Kidney capillary endothelial cell (primary cell): ENCODE results near the gene PSMA2.

Source experiments
- DNase-seq: peaks from one replicate; pipeline ENCODE4 v3.0.0-alpha.2; 2018; ENCODE audit warnings: low spot score

The PSMA2 gene

DNA sequence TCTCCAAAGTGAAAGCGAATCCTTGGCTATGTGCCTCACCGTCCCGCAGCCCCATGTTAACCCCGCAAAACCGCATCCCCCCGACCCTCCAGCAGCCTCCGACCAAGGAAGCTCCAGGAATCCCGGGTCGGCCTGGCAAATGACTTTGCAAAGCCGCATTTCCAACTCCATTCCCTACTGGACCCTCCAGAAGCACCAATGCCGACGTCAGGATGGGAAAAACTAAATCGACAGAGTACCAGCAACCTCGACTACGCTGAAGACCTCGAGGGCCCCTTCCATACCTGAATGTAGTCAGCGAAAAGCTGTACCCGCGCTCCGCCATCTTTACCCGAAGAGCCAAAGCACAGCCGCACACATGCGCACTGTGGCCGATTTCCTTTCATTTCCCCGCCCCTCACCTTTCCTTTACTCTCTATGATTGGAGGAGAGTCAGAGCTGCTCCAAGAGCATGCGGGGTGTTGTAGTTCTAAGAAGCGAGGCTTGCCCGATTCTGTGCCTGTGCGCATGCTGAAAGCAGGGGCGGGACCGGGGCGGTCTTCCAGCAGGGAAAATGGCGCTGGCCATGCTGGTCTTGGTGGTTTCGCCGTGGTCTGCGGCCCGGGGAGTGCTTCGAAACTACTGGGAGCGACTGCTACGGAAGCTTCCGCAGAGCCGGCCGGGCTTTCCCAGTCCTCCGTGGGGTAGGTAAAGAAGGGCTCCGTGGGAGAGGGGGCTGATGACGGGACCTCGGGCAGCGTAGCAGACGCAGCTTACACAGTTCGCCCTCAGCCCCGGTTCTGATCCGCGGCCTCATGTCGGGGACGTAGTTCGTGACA is at the start of gene PSMA2, which contains the start of gene MRPL32:
Gene PSMA2, minus strand, starts transcription at position 341 of the 818 bp plus-strand sequence. Its CDS starts 16 bp downstream, at position 325.
Gene MRPL32, plus strand, starts transcription at position 543 of the 818 bp plus-strand sequence. Its CDS starts 11 bp downstream, at position 554.
- peak; percentile 98 for DNase-seq

DNA sequence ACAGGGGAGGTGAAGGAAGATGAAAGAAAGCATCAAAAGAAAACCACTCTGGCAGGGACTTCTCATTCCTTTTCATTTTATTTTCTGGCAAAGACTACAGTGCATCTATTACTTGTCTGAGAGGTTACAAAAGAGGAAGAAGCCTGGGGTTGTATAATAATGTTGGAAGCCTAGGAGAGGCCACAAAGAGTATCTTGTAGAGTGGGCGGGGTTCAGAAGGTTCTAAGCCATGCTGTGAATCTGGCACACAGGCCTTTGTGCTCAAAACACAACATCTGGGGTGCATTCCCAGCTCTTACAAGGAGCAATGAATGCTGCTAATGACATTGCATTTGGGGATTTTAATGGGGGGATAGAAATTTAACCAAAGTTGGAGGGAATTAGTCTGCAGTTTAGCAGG is 49.6 kb upstream of the PSMA2 start:
- no peak for DNase-seq

DNA sequence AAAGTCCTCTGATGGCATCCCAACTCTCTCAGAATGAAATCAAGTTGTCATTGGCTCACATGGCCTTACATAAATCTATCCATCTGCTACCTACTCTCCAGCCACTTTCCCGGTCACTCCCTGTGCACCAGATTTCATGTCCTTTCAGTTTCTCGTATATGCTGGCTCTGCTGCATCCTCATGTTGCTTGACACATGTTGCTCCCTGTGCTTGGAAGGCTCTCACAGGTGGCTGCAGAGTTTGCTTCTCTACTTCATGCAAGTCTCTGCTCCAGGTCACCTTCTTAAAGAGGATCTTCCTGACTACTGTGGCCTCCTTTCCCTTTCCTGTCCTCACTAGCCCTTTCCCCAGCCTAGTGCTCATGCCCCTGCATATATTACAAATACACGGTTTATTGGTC is 48.5 kb upstream of the PSMA2 start:
- no peak for DNase-seq

DNA sequence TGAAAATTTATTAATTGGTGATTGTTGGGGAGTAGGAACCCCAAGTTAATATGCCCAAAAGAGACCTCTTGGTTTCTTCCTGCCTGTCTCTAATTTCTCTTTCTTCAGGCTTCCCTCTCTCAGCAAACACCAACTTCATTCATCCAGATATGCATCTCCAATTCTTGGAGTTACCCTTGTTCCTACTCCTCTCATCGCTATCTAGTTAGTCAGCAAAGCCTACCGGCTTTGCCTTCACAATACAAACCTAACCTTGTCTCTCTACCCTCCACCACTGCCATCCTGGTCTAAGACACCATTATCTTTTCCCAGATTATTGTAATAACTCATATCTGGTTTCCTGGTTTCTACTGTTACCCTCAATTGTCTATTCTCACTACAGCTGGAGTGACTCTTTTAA is 48.1 kb upstream of the PSMA2 start:
- no peak for DNase-seq

DNA sequence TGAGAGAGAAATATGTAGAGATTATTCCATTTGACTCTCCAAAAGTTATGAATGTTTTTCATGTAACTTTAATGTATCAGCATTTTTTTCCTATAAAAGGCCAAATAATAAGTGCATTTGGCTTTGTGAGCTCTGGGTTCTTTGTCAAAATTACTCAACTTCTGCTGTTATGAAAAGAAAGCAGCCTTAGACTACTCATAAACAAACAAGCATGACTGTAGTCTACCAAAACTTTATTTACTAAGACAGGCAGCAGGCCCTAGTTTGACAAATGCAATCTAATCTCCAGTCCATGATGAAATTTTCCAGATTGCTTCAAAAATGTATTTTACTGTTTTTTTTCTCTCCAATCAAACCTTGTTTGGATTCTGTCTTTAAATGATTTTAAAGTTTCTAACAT is 46.5 kb upstream of the PSMA2 start:
- no peak for DNase-seq

DNA sequence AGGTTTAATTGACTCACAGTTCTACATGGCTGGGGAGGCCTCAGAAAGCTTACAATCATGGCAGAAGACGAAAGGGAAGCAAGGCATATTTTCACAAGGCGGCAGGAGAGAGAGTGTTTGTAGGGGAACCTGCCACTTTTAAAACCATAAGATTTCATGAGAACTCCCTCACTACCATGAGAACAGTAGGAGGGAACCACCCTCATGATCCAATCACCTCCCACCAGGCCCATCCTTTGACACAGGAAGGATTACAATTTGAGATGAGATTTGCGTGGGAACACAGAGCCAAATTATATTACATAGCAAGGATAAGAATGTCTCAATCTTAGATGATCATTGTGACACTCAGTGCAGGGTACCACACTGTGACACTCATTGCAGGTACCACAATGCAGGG is 44.4 kb upstream of the PSMA2 start:
- no peak for DNase-seq

DNA sequence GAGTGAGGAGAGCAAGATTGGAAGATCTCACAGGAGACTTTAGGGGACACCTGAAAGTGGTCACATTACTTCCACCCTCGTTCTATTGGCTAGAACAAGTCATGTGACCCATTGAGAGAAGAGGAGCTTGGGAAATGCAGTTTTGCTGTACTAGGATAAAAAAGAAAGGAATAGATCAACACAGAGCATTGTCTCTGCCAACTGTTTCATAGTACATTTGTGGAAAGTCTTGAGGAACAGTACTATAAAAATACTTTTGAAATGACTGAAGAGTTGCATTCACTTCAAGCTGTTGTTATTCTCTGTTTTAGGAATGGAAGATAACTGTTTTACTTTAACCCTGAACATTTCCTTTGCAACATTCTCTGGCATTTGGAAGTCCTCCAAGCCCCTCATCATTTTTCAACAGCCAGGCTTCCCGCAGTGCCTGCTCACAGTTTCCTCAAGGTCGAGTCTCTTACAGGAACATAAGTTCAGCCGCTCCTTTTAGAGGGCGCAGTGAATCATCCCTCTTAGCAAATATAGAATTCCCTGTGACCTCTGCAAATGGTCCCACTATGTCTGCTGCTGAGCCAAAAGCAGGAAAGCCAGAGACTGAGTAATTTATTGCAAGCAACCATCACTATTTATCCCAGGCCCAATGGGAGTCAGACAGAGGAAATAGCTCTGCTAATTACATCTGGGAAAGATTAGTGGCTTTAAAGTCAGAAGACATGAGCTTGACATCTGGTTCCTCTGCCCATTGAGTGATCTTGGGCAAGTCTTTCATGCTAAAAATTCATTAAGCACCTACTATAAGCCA is 40.9 kb upstream of the PSMA2 start:
- peak; percentile 95 for DNase-seq

DNA sequence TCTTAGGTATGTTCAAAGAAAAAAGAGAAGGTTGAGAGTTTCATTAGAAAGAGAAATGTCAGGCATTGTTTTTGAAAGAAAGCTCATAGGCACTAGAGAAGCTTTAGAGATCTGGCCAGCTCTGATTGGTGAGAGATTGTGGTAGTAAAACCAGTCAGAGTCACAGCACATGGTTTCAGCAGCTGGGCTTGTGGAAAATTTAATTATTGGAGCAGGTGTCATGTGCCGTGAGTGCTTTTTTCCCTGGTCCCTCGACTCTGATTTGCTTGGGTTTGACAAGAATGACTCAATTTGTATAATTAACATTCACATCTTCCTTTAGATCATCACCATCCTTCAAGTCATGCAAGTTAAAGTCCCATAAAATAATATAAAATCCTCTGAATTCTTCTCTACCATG is 35.4 kb upstream of the PSMA2 start:
- DNase-seq = no peak

DNA sequence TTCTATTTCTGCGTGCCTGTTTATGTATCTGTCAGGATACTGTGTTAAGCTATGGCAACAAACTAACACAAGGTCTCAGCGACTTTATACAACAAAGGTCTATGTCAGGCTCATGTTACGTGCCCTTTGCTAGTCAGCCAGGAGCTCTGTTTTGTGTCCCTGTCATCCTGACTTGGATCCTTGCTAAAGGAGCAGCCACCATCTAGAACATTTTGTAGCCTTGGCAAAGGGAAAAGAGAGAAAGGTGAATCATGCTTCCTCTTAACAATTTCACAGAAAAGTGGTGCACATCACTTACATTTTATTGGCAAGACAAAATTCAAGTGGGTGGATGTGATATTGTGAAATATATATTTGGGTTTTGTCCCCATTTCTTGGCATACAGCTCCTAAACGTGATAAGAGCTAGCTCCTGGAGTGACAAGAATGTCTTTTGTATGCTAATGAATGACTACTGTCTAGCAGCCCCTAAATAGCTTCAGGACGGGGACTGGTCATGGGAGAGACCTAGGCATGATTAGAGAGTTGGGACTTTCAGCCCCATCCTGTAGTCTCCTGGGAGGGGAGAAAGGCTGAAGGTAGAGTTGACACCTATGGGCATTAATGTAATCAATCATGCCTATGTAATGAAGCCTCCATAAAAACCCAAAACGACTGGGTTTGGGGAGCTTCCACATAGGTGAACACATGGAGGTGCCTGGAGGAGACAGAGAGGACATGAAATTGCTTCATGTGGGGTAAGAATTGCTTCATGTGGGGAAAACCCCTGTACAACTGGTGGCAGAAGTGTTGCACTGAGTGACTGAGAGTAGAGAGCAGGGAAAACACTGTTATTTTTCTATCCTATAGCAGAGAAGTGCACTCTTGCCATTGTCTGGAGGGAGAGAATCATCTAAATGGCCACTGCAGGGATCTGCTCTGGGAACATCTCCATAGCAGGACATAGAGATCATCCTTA is 33.2 kb upstream of the PSMA2 start:
- no peak for DNase-seq

DNA sequence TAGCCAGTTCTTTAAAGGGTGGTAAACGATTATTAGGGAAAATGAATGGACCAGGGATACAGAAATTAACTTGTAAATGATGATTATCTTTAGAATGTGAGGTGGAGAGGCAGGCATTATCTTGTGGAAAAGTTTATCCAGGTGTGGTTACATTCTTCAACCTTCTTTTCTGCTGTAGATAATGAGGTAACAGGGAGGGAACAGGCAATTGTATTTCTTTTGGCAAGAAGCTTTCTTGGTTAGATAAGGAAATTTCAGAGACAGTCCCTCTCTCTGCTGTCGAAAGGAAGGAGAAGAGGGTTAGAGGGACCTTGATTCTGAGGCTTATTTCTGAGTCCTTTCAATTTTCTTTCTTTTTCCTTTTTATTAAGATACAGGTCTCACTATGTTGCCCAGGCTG is 32.3 kb upstream of the PSMA2 start:
- no peak for DNase-seq

DNA sequence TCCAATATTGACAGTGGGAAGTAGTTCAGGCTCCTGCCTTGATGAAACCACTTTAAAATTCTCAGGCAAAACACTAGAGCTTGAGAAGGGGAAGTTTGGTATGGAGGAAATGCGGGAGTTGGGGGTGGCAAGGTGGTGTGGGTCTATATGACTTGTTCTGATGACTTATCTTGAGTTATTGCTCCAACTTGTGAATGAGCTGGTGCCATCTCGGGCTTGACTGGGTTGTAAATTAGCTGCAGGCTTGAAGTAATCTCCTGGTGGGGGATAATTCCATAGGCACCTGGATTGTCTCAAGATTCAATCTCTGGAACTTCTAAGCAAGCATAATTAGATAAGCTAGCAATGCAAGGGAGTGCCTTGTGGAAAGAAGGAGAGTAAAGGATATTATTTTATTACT is 29.2 kb upstream of the PSMA2 start:
- DNase-seq = no peak

DNA sequence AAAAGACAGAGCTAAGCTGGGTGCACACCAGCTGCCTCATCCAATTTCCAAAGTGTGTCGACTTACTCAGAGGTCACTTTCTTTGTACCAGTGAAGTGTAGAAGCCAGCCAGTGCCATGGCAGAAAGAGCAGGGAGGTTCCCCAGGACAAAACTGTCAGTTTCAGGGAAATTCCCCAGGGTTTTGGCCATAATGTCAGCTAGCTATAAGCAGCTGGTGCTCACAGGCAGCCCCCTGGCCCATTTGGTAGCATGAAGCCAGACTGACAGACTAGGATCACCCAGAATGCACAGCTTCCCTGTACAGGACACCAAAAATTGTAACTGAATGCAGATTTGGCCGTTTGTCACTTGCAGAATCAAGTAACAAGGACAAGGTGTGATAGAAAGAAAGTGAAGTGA is 28.8 kb upstream of the PSMA2 start:
- no peak for DNase-seq

DNA sequence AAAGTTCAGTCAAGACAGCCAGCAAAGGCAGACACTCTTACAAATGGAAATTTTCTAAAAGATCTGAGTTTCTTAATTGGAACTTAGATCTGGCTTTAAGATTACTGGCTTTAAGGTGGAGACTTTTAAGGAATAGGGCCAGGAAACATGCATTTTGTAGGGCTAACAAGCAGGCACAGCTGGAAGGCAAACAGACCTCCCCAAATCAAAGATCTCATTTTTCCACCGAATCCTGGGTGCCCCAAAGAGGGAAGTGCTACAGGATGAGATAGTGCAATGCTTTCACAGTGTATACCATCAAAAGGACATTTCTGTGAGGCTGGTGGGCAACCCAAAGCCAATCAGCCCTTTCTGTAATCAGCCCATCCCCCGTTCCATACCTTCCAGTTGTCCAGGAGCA is 27.6 kb upstream of the PSMA2 start:
- no peak for DNase-seq

DNA sequence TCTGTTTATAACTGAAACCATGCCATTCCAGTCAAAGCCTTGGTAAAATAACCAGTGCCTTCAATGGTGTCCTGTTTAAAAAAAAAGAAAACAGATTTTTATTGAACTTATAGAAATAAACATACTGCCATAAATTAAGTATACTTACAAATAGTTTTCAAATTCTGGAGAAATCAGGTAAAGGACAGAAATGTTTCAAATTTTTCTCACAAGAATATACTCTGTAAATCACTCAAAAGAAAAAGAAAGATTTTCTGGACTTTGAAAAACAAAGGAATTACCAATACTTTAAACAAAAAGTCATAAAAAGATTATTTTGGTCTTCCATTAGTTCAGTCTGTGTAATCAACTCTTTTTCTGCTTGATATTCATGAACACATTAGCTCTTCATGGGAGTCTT is 24.1 kb upstream of the PSMA2 start:
- DNase-seq = no peak

DNA sequence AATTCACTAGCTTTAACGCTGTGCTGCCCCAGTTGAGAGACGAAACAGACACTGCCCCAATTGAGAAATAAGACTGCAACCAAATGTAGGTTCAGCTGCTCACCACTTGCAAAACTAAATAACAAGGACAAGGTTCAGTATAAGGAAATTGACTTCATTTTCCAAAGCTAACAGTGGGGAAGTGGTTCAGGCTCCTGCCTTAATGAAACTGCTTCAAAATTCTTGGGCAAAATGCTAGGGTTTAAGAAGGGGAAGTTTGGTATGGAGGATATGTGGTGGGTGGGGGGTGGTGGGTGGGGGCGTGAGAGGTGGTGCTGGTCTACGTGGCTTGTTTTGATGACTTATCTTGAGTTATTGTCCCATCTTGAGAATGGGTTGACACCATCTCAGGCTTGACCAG is 22.0 kb upstream of the PSMA2 start:
- no peak for DNase-seq

DNA sequence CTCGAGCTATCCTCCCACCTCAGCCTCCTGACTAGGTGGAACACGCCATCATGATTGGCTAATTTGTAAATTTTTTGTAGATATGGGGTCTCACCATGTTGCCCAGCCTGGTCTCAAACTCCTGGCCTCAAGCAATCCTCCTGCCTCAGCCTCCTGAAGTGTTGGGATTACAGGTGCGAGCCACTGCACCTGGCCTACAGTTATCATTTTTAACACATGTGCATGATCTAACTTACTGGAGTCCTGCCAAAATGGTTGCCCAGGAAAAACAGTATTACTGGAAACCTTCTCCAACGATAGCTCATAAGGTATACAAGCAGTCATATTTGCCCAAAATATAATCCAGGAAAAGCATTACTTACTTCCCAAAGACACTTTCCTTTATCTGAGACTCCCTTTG is 20.4 kb upstream of the PSMA2 start:
- no peak for DNase-seq

DNA sequence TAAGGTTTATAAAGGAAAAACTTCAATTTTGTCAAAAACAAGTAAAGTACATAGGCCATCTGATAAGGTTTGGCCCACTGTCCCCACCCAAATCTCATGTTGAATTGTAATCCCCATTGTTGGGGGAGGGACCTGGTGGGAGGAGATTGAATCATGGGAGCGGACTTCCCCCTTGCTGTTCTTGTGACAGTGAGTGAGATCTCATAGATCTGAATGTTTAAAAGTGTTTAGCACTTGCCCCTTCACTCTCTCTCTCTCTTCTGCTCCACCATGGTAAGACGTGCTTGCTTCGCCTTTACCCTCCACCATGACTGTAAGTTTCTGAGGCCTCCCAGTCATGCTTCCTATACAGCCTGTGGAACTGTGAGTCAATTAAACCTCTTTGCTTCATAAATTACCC is 18.4 kb upstream of the PSMA2 start:
- no peak for DNase-seq

DNA sequence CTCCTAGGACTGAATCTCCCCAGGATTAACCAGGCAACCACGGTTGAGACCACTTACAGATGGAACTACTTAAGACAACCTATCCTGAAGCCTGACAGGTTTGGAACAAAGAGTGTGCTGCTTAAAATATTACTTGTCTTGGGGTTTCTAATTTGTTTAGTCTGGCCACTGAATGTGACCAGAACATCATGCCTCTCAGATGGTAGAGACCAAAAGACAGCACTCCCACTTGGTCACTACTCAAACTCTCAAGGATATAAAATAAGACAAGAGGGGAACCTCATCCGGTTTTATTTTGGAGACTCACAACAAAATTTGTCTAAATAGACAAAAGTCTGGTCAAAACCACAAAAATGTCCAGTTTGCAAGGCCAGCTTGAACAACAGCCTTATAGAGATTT is 15.5 kb upstream of the PSMA2 start:
- no peak for DNase-seq

DNA sequence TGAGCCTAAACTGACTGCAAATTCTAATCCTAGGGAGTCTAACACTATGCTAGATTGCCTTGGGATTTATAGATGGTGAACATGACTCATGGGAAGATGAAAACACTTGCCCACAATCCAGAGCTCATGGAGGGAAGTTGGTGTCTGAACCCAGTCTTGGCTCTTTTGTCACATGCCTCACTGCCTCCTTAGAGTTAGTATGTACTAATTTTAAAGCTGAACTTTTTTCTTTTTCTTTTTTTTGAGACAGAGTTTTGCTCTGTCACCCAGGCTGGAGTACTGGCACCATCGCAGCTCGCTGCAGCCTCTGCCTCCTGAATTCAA is 14.6 kb upstream of the PSMA2 start:
- DNase-seq = no peak

DNA sequence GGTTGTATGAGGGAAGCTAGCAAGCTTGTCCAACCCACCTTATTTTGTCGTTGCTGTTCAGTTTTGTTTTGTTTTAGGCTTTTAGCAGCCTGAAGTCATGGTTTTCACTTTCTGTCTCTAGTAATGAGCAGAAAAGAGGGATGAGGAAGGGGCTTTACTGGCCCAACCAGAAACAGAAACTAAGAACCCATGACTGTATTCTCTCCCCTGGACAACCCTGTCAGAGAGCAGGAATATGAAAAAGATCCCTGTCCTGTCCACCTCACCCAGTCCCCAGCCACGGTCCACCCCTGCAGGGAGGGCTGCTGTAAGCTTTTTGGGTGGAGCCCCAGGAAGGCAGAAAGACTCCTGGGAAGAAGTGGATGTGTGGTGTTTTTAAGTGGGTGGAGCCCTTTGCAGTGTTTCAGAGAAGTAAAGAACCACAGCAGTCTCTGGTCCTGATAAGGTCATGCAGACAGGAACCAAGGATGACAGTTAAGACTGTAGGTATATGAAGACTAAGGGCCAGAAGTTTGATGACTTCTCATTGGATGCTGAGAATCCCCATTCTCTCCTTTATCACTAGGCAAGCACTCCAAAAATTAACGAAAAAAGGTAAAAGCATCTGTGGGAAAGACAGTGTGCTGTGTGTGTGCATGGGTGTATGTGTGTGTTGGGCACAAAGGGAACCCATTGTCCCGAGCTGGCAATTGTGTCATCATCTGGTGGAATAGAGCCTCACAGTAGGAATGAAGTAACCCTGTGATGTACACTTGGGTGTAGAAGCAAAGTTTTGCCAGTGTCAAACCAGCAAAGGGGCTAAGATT is 14.1 kb upstream of the PSMA2 start:
- no peak for DNase-seq
